ENCODE data around the gene KMT2A. TPM values are rescaled to one million over a fixed set of nuclear protein-coding genes. Genes with fewer than 3 reads are reported as not detected.
"Not testable (repeated sequence)": the region's sequence is repeated elsewhere in the genome, so short reads cannot be mapped to it uniquely, and the experiment has no call there.

Gene KMT2A
- total RNA-seq, 1 experiment from 2014 or later: 50.4 TPM

GRCh38 chr11:118570787-118571186 lies 134.5 kb downstream of the KMT2A start (continued):
- TF ChIP-seq ZFX (IDR thresholded peaks at IDR 0.05) (no peak), SRF (IDR thresholded peaks at IDR 0.05; ENCODE audit: low read depth) (no peak), EGR1 (IDR thresholded peaks at IDR 0.05; ENCODE audit: low read depth) (no peak), CBX3 (IDR thresholded peaks at IDR 0.05; ENCODE audit: low read depth) (no peak), SP1 (IDR thresholded peaks at IDR 0.05; ENCODE audit: low read depth) (no peak), YY1 (IDR thresholded peaks at IDR 0.05; ENCODE audit: extremely low read depth, insufficient replicate concordance, low read depth, low read length) (no peak), SIN3A (IDR thresholded peaks at IDR 0.05; ENCODE audit: low read depth) (no peak), ATF3 (IDR thresholded peaks at IDR 0.05) (no peak), MAX (IDR thresholded peaks at IDR 0.05) (no peak), POLR2A (IDR thresholded peaks at IDR 0.05; ENCODE audit: borderline replicate concordance, extremely low read depth, insufficient read depth, insufficient read length) (no peak), RAD21 (IDR thresholded peaks at IDR 0.05; ENCODE audit: low read depth) (no peak)

DNA sequence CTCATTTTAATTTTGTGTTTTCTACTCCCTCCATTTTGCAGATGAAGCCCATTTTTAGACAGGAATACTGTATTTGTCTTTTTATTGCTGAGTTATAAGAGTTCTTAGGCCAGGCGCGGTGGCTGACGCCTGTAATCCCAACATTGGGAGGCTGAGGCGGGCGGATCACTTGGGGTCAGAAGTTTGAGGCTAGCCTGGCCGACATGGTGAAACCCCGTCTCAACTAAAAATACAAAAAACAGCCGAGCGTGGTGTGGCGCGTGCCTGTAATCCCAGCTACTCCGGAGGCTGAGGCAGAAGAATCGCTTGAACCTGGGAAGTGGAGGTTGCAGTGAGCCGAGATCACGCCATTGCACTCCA lies 135.4 kb downstream of the KMT2A start:
- BruUV-seq (replicated peaks): TSS peak; percentile 91
- peak overlapping the region; percentile 39 for H2AFZ ChIP-seq (ENCODE audit: low read depth, low read length, poor library complexity, severe bottlenecking)
- peak overlapping the region; percentile 82 for H3K4me2 ChIP-seq (ENCODE audit: low read length)
- intact Hi-C loops (cut with micrococcal nuclease); H4K20me1 ChIP-seq (ENCODE audit: insufficient read depth); H3K36me3 ChIP-seq (ENCODE audit: control insufficient read depth in 1 of 2, insufficient read depth in 2 of 2, low read length in 2 of 2); DNase-seq (ENCODE audit: low read depth, low spot score); RAD21 ChIA-PET (ENCODE audit: low non-redundant PET in 1 of 2, low total read pairs in 2 of 2, uncharacterized antibody in 2 of 2, unreplicated experiment in 2 of 2); CTCF ChIA-PET; H3K9me3 ChIP-seq (ENCODE audit: control insufficient read depth in 1 of 2, insufficient read depth in 1 of 2, low read depth in 1 of 2, low read length in 2 of 2); H3K9me2 ChIP-seq (ENCODE audit: insufficient read depth); H3K27me3 ChIP-seq (ENCODE audit: insufficient read depth, low read length): not testable (repeated sequence)
- peak; percentile 29 for ATAC-seq
- peak overlapping the region; percentile 49 for H3K27ac ChIP-seq (ENCODE audit: low read depth, low read length)
- POLR2A ChIA-PET: interaction anchor here (1.1 kb wide), 1 partner anchor 44 kb away, joined by 4 read pairs; the partner anchor contains the start of gene TTC36
- peak overlapping the region; percentile 97 for H3K9ac ChIP-seq (ENCODE audit: low read length)
- peak overlapping the region; percentile 97 to 99 for H3K4me3 ChIP-seq (replicated peaks in 1 of 2; ENCODE audit: low read depth in 1 of 2, low read length in 2 of 2)
- H3K4me1 ChIP-seq (ENCODE audit: control insufficient read depth in 1 of 2, insufficient read depth in 2 of 2, low read length in 2 of 2): peaks cover 5 to 25% of the 10 kb centered on the region in 2 experiments
- peaks cover 45% of the 10 kb centered on the region for H3K79me2 ChIP-seq (ENCODE audit: insufficient read depth, low read length)
